GM18868 (cell line): Measurements from ENCODE around the gene PTPRJ.
A peak's percentile ranks its signal among the peaks of the same experiment; 100 is the strongest.
"Not testable (repeated sequence)": the region's sequence is repeated elsewhere in the genome, so short reads cannot be mapped to it uniquely, and the experiment has no call there.

Experiments
- ATAC-seq: cut with Tn5 transposase; IDR thresholded peaks from one replicate; pipeline ENCODE4 v1.9.1; 2021; ENCODE audit warnings: mild to moderate bottlenecking, moderate library complexity; ENCODE audit not compliant: unreplicated experiment

The PTPRJ gene

DNA sequence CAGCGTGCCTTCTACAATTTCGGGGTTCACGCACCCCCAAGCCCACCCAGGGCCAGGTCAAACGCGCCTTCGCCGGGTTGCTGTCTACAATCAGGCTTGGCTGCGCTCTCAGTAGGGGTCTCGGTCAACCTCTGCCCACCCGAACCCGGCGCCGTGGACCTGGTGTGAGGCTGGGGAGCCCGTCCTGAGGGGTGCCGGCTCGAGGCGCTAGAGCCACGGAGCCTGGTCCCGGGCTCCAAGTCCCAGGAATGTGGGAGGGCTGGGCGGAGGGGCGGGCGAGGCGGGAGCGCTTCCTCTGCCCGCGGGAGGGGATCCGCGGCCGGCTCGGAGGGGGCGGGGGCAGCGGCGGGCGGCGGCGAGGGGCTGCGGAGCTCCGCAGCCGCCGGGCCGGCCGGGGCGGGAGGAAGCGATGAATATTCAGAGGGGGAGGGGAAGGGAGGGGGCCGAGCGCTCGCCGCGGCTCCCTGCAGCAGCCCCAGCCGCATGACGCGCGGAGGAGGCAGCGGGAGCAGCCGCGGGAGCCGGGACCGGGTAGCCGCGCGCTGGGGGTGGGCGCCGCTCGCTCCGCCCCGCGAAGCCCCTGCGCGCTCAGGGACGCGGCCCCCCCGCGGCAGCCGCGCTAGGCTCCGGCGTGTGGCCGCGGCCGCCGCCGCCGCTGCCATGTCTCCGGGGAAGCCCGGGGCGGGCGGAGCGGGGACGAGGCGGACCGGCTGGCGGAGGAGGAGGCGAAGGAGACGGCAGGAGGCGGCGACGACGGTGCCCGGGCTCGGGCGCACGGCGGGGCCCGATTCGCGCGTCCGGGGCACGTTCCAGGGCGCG, at the start of gene PTPRJ:
Gene PTPRJ (plus strand): TSS at position 472 of the 819 bp plus-strand sequence. CDS start 354 bp downstream, outside the sequence.
- peak; percentile 61 for ATAC-seq

DNA sequence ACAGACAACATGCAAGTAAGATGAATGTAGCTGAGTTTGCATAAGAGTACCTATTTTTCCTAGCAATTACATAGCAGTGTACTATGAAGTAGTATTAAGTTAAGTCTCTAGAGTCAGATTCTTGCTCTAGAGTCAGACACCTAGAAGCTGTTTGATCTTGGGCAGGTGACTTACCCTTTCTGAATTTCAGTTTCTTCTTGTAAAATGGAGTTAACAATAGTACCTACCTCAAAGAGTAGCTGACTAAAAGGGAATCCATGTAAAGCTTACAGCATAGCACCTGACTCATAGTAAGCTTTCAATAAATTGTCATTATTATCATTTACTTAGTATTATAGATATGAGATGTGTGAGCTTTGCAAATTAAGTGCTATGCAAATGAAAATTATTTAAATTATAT, 47.8 kb upstream of the PTPRJ start:
- peak; percentile 67 for ATAC-seq

DNA sequence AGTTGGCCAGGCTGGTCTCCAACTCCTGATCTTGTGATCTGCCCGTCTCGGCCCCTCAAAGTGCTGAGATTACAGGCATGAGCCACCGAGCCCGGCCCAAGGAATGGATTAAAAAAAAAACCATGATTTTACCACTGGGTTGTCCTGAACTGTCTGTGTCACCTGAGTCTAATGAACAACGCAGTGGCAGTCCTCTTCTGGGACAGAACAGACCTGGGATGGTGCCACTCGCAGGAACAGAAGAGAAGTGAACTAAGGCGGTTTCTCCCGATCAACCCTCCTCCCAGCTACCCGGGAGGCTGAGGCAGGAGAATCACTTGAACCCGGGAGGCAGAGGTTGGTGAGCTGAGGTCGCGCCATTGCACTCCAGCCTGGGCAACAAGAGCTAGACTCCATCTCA, 46.6 kb upstream of the PTPRJ start:
- not testable (repeated sequence) for ATAC-seq

DNA sequence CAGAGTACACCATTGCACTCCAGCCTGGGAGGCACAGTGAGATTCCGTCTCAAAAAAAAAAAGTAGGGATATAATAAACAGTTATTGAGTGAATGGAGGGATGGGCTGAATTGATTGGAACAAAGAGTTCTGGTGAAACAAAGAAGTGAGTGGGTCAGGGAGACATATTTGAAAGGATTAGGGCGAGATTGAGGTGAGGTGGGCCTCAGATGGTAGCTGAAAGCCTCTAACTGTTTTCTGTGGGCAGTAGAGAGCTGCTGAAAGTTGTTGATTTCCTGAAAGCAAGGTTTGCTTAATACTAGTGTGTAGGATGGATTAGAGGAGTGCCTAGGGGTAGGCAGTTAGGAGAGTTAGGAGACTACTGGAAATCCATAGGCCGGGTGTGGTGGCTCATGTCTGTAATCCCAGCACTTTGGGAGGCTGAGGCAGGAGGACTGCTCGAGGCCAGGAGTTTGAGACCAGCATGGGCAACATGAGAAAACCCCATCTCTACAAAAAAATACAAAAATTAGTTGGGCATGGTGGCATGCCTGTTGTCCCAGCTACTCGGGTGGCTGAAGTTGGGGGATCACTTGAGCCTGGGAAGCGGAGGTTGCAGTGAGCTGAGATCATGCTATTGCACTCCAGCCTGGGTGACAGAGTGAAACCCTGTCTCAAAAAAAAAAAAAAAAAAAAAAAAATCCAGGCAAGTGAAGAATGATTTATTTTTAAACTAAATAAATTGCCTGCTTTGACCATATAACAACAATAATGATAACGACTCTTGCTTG, 41.4 kb upstream of the PTPRJ start:
- ATAC-seq, result no peak

DNA sequence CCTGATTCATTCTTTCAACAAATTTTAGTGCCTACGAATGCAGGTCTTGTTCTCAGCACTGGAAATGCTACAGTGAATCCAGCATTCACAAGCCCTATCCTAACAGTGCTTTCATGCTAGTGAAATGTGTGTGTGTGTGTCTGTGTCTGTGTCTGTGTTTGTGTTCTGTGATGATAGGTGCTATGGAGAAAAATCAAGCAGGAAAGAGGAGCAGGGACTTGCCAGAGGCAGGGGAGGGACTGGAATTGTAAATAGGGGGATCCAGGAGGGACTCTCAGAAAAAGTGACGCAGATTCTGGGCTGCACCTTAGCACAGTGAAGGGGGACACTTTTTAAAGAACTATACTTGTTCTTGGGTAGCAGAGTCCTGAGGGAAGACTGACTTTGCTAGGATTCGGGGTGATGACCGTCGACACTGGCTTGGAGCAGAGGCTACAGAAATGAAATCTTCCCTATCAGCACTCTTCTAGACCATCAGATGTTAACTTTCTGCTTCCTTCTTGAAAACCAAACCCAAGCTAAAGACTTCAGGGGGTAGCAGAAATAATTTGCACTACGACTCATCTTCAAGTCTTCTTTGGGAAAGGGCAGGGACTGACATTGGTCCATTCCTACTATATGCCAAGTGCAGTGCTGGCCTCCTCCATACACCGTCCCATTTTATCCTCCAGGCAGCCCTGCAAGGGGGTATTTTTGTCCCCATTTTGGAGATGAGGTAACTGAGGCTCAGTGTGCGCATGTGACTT, 39.3 kb upstream of the PTPRJ start:
- no peak for ATAC-seq

DNA sequence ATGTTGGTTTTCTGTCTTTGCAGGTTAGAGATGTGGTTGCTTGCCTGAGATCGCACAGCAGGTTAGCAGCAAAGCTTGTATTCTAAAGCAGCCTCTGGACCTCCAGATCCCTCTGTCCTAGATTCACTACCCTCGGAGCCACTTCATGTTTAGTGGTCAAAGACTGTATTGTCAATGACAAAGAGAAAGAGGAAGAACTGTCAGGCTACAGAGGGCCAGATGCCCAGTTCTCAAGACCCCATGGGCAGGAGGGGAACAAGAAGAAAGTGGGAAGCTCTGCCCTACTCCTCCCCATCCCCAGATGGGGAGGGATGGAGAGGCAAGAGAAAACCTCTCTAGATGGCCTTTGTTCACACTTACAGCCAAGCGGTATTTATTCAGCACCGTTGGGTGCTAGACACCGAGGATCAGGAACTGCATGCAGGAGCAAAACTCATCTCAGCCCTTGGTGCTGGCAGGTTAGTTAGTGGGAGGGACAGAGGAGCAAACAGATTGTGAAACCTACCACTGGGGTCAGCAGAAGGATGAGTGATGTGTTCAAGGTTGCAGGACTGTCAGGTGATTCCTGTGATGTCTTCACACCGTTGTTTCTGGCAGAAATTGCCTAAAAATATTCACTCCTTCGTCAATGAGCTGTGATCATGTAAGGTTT, 38.3 kb upstream of the PTPRJ start:
- peak; percentile 69 for ATAC-seq

DNA sequence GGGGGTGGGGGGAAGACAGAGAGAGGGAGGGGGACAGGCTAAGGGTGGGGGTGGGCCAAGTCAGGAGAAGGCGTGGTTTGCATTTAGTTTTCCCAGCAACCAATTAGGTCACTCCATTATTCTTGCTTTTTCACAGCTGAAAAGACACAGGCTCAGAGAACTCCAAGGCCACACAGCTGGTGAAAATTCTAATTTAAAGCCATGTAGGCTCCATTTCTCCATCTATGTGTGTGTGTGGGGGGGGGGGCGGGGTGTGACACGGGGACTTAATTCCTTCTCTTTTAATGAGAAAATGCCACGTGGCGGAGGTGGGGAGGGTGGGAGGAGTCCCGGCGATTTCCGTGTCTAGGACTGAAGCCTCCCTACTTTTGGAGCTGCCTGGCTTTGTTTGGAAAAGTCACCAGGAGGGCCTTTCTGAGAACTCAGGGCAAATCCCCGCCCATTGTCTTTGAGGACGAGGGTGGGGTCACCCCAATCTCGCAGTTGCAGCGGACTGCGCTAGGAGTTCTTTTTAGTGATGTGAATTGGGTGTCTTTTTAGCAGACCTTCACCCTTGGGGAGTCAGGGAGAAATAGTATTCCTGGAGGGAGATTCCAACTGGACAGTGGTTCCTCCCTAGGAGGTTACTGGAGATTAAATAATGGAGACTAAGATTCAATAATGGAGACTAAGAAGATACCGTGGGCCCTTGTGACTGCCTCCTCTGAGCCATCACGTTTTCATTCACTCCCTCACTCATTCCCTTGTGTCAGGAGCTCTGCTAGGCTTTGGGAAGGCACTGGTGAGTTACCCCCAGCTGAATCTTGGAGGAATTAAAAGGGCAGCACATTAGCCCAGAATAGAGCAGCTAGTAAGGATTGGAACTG, 36.4 kb upstream of the PTPRJ start:
- no peak for ATAC-seq

DNA sequence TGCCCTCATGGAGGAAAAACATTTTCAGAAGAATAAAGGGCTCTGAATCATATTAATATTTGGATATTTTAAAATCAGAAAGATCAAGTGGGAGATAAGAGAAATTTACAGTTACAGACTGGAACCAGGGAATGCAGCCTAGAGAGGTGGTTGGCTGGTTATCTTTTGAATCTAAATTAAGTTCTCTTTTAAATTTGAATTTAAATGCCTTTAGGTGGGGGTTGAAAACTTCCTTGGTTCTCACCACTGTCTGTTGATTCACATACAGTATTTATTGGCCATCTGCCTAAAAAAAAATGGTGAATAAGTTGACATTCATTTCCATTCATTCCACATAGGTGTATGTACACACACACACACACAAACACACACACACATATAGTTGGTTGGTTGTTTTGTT, 35.7 kb upstream of the PTPRJ start:
- ATAC-seq, result no peak

DNA sequence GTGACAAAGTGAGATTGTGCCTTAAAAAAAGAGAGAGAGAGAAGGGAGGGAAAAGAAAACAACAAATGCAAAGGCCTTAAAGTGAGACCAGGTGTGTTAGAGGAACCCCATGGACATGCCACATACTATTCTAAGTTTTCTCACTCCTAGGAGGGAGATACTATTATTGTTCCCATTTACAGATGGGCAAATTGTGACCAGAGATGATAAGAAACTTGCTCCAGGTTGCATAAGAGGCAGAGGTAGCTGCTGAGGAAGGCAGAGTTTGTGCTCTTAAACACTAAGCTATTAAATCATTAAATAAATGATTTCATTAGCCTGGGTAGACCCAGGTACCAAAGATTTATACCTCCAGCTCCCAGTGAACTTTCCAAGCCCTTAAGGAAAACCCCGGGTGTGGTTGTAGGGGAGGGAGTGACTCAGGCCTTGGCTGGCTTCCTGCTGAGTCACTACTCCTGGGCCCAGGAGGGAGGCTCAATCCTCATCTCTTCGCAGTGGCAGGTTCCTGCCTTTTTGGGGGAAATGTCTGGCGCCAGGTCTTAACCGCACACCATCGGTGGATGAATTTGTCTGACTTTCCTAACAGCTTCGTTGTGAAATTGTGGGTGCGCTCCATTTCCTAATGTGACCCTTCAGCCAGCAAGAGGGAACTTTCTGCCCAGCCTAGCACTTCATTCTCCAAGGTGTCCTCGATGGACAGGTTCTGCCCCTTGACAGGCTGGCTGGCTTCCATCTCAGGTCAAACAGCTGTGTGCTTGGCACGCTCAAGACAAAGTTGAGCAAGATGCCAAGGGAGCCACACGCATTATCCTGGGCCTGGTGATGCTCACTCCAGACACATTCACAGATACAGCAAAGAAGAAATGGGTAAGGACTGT, 33.4 kb upstream of the PTPRJ start:
- ATAC-seq, result no peak

DNA sequence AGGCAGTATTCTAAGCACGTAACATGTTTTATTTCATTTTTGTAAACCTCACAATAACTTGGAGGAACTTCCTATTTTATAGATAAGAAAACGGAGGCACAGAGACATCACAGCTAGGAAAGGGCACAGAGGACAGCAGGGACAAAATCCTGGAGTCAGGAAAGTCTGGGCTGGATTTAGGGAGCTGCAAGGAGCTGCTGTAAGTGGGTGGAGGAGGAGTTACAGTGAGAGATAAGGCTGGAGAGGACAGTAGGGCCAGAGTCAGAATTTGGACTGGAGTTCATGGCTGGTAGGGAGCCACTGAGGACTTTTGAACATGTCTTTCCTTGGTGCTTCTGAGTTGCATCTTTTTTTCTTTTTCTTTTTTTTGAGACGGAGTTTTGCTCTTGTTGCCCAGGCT, 32.2 kb upstream of the PTPRJ start:
- no peak for ATAC-seq

DNA sequence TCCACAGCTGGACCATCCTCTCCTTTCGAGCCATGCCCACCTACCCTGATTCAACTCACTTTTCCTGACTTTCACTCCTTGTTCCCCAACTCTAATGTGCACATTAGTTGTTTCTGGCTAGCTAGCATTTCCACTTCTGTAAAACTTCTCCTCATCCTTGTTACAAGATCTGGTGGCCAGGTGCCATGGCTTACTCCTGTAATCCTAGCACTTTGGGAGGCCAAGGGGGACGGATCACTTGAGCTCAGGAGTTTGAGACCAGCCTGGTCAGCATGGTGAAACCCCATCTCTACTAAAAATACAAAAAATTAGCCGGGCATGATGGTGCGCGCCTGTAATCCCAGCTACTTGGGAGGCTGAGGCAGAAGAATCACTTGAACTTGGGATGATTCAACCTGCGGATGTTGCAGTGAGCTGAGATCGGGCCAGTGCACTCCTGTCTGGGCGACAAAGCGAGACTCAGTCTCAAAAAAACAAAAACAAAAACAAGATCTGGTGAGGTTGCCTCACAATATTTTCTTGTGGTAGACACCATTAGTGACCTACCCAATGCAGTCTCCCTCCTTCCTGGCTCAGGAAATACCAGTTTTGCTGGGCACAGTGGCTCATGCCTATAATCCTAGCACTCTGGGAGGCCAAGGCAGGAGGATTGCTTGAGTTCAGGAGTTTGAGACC, 31.2 kb upstream of the PTPRJ start:
- not testable (repeated sequence) for ATAC-seq

DNA sequence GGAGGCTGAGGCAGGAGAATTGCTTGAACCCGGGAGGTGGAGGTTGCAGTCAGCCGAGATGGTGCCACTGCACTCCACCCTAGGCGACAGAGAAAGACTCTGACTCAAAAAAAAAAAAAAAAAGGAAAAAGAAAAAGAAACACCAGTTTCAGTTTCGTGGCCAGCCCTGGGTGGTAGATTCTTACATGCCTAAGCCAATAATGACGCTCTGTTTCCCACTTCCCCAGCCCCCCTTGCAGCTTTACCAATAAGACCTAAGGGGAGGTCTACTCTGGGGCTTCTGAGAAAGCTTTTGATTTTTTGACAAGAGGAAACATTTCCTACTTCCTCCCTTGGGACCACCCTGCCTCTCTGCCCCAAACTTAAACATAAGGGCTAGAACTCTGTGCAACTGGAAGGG, 30.0 kb upstream of the PTPRJ start:
- ATAC-seq, result peak; percentile 84

DNA sequence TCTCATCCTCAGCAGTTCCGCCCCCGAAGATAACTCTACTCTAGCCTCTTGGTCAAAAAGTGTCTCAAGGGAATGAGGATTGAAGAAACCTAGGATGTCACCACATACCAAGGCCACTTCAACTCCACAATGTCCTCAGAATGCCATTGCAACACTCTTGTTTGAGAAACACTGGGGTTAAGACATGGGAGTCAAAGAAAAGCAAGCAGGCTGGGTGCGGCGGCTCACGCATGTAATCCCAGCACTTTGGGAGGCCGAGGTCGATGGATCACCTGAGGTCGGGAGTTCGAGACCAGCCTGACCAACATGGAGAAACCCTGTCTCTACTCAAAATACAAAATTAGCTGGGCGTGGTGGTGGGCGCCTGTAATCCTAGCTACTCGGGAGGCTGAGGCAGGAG, 28.9 kb upstream of the PTPRJ start:
- ATAC-seq, result not testable (repeated sequence)

DNA sequence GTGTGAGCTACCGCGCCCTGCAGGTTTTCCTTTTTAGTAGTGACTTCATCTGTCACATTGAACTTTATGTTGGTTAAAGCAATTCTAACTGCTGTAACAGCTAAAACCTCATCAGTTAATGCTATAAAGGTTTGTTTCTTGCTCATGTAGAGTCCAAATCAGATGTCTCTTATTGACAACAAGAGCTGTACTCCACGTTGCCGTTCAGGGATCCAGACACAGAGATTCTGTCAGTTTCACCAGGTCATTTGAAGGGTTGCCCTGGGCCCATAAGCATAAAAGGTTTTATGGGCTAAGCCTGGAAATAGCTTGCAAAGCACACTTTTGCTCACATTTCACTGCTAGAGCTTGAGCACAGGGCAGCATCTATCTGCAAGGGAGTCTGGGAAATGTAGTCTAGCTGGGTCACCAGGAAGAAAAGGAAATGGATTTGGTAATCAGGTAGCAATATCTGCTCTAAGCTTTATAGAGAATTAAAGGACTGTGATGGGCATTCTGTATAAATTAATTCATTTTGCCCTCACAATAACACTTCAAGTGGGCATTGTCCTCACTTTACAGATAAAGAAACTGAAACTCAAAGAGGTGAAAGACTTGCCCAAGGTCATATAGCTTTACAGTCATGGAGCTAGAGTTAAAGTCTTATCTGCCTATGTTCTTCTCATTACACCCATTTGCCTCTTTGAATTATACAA, 25.2 kb upstream of the PTPRJ start:
- ATAC-seq, result no peak

DNA sequence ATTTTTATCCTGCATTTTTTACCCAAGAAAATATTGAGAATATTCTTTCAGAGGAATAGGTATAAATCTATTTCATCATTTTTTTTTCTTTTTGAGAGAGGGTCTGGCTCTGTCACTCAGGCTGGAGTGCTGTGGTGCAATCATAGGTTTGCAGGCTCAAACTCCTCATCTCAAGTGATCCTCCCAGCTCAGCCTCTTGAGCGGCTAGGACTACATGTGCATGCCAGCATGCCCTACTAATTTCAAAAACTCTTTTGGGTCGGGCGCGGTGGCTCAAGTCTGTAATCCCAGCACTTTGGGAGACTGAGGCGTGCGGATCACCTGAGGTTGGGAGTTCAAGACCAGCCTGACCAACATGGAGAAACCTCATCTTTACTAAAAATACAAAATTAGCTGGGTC, 20.3 kb upstream of the PTPRJ start:
- no peak for ATAC-seq

DNA sequence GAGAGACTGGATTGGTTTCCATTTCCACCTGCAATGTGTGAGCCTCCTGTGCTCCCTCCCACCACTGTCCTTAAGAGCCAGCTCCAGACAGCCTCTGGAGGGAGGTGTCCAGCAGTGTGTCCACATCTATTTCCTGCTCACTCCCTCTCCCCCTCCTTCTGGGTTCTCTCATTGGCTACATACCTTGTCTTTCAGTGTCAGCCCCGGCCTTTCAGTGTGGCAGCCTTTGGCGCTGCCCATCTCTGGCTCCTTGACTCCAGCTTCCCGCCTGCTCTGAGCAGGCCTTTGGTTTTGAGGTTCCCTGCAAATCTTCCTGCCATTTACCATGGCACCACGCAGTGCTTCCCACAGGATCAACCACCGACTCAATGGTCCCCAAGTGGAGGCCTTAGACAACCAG, 19.0 kb upstream of the PTPRJ start:
- ATAC-seq, result no peak

DNA sequence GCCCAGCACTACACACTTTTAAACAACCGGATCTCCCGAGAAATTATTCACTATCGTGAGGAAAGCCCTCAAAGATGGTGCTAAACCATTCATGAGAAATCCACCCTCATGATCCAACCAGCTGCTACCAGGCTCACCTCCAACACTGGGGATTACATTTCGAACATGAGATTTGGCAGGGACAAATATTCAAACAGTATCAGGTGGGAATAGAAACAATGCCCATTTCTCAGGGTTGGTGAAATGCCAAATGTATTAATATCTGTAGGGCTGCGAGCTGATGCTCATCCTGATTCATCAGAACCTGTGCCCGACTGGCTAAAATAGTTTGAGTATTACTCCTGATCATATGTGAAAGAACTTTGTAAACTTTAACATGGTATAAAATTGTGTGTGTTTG, 15.8 kb upstream of the PTPRJ start:
- ATAC-seq, result no peak
